BE2C (cell line): ENCODE data around the gene CXADR.

Source experiments
- DNase-seq: peaks from one replicate; pipeline ENCODE4 v3.0.0-alpha.2; 2020
- H3K27me3 ChIP-seq: fragments of 250-450 bp; sonication (Bioruptor Pico); 2 replicates; pipeline ENCODE4 v1.5.1; 2020; ENCODE audit warnings: mild to moderate bottlenecking
- H3K36me3 ChIP-seq: fragments of 250-450 bp; sonication (Bioruptor Pico); 2 replicates; pipeline ENCODE4 v1.5.1; 2020; ENCODE audit warnings: mild to moderate bottlenecking
- H3K4me1 ChIP-seq: fragments of 250-450 bp; sonication (Bioruptor Pico); 2 replicates; pipeline ENCODE4 v1.5.1; 2020
- H3K4me3 ChIP-seq: 2 replicates; pipeline ENCODE4 v1.5.1; 2011; ENCODE audit warnings: low read depth, low read length
- H3K9me3 ChIP-seq: fragments of 250-450 bp; sonication (Bioruptor Pico); 2 replicates; pipeline ENCODE4 v1.5.1; 2020
- CTCF ChIP-seq: IDR thresholded peaks from 2 replicates; pipeline ENCODE4 v1.5.1; 2012; ENCODE audit warnings: mild to moderate bottlenecking, low read depth, low read length

CXADR gene

GRCh38 chr21:17542371-17543011 lies 29.6 kb downstream of the CXADR start:
- no peak for TF ChIP-seq CTCF
- peaks cover 3% of the 10 kb centered on the region for H3K4me1 ChIP-seq
- no peak overlapping the region for H3K4me3 ChIP-seq
- DNase-seq = no peak
- H3K27me3 ChIP-seq = no peaks in the 10 kb centered on the region
- no peaks in the 10 kb centered on the region for H3K36me3 ChIP-seq
- no peaks in the 10 kb centered on the region for H3K9me3 ChIP-seq

- H3K9me3 ChIP-seq = no peaks in the 10 kb centered on the region
- no peak overlapping the region for H3K4me3 ChIP-seq
- H3K4me1 ChIP-seq = peaks cover 3% of the 10 kb centered on the region
- no peaks in the 10 kb centered on the region for H3K27me3 ChIP-seq
- H3K36me3 ChIP-seq = no peaks in the 10 kb centered on the region
- DNase-seq = no peak
- no peak for TF ChIP-seq CTCF
Measured at GRCh38 chr21:17545007-17545406, 32.2 kb downstream of the CXADR start.

GRCh38 chr21:17548262-17548661 lies 35.4 kb downstream of the CXADR start:
- H3K36me3 ChIP-seq = no peaks in the 10 kb centered on the region
- no peaks in the 10 kb centered on the region for H3K9me3 ChIP-seq
- no peak for TF ChIP-seq CTCF
- no peaks in the 10 kb centered on the region for H3K27me3 ChIP-seq
- H3K4me3 ChIP-seq = no peak overlapping the region
- no peaks in the 10 kb centered on the region for H3K4me1 ChIP-seq
- no peak for DNase-seq

GRCh38 chr21:17550671-17551308 lies 37.9 kb downstream of the CXADR start:
- no peak overlapping the region for H3K4me3 ChIP-seq
- no peaks in the 10 kb centered on the region for H3K27me3 ChIP-seq
- no peak for DNase-seq
- no peak for TF ChIP-seq CTCF
- no peaks in the 10 kb centered on the region for H3K36me3 ChIP-seq
- no peaks in the 10 kb centered on the region for H3K9me3 ChIP-seq
- H3K4me1 ChIP-seq = no peaks in the 10 kb centered on the region

- TF ChIP-seq CTCF = no peak
- Histone ChIP-seq H3K4me1 (no peaks in the 10 kb centered on the region), H3K4me3 (no peak overlapping the region), H3K9me3 (no peaks in the 10 kb centered on the region), H3K36me3 (no peaks in the 10 kb centered on the region), H3K27me3 (no peaks in the 10 kb centered on the region)
- DNase-seq = no peak
Measured at GRCh38 chr21:17552410-17552809, 39.6 kb downstream of the CXADR start.

- Histone ChIP-seq H3K36me3 (no peaks in the 10 kb centered on the region), H3K27me3 (no peaks in the 10 kb centered on the region), H3K9me3 (no peaks in the 10 kb centered on the region), H3K4me1 (no peaks in the 10 kb centered on the region), H3K4me3 (no peak overlapping the region; the same call in 1 of the 2 replicates)
- no peak for DNase-seq
- TF ChIP-seq CTCF = no peak
Measured at GRCh38 chr21:17554120-17554519, 41.3 kb downstream of the CXADR start.
